HepG2 (cell line): ENCODE data around the gene COQ9. TPM values are rescaled to one million over a fixed set of nuclear protein-coding genes. Genes with fewer than 3 reads are reported as not detected.
A peak's percentile ranks its signal among the peaks of the same experiment; 100 is the strongest.

ENCODE experiments used
- ATAC-seq: fragments of 200-7000 bp; cut with Tn5 transposase; 3 replicates; pipeline ENCODE4 v1.9.1; 2020; ENCODE audit warnings: mild to moderate bottlenecking, moderate library complexity
- BruUV-seq: library from RNA; stranded (reverse); fragments of 400-500 nt; replicated peaks from 2 replicates; lab custom pipeline; 2021; lab: Mats Ljungman, UMichigan
- CTCF ChIA-PET: fragments of 300-600 bp; formaldehyde crosslinking; extraction: SDS; loops from one replicate; lab custom pipeline; 2021; ENCODE audit warnings: low total read pairs, inconsistent platforms, low intra/inter-chr PET ratio; lab: Yijun Ruan, JAX
- POLR2A ChIA-PET: fragments of 350-600 bp; sonication (Branson Sonifier 250); formaldehyde crosslinking; loops from one replicate; lab custom pipeline; 2020; ENCODE audit warnings: antibody characterized with exemption, inconsistent platforms; lab: Yijun Ruan, JAX
- DNase-seq: peaks from one replicate; pipeline ENCODE4 v3.0.0-alpha.2; 2015; ENCODE audit warnings: low spot score
- FAIRE-seq: peaks from 3 replicates; lab custom pipeline; 2011; peaks lifted over from hg19 to GRCh38; lab: Jason Lieb, UNC
- H2AFZ ChIP-seq: one replicate; pipeline ENCODE4 v1.6.1; 2011; ENCODE audit warnings: low read length, inconsistent platforms
- H3K27ac ChIP-seq: fragments of 300-600 bp; 3 replicates; pipeline ENCODE4 v1.8.0; 2011; ENCODE audit warnings: mixed run types, mild to moderate bottlenecking, mixed read lengths, low read length, inconsistent platforms; ENCODE audit not compliant: insufficient read depth; ENCODE audit errors: extremely low read length
- H3K27me3 ChIP-seq, 2 experiments: fragments of 200-600 bp in 1 of 2; 2 replicates in 1 of 2; 3 replicates in 1 of 2; pipeline versions ENCODE4 v1.6.0 to v1.8.0; 2011; ENCODE audit warnings: low read length in 2 of 2, mild to moderate bottlenecking in 2 of 2, moderate library complexity in 2 of 2, inconsistent platforms in 1 of 2; ENCODE audit not compliant: insufficient read depth in 2 of 2, control insufficient read depth in 1 of 2
- H3K36me3 ChIP-seq, 2 experiments: fragments of 200-600 bp in 1 of 2; replicated peaks in 1 of 2; 2 replicates in 1 of 2; 3 replicates in 1 of 2; pipeline versions ENCODE4 v1.5.1 to v1.8.0; 2011; ENCODE audit warnings: low read length in 2 of 2, inconsistent platforms in 1 of 2; ENCODE audit not compliant: insufficient read depth in 2 of 2, control insufficient read depth in 1 of 2
- H3K4me1 ChIP-seq: 2 replicates; pipeline ENCODE4 v1.5.1; 2012; ENCODE audit warnings: low read length, inconsistent platforms; ENCODE audit not compliant: insufficient read depth
- H3K4me2 ChIP-seq: 2 replicates; pipeline ENCODE4 v1.6.0; 2011; ENCODE audit warnings: low read depth, low read length, inconsistent platforms
- H3K4me3 ChIP-seq, 3 experiments: fragments of 200-600 bp in 1 of 3; sonication (generic), shearing (Covaris generic) in 1 of 3; replicated peaks in 1 of 3; 2 replicates each; pipeline ENCODE4 v1.5.1; 2011 to 2016; ENCODE audit warnings: low read length in 3 of 3, inconsistent platforms in 2 of 3, low read depth in 2 of 3, mild to moderate bottlenecking in 2 of 3, control low read depth in 1 of 3, mixed read lengths in 1 of 3; ENCODE audit not compliant: insufficient read depth in 1 of 3
- H3K79me2 ChIP-seq: one replicate; pipeline ENCODE4 v1.6.1; 2011; ENCODE audit warnings: low read length, inconsistent platforms; ENCODE audit not compliant: insufficient read depth
- H3K9ac ChIP-seq: 2 replicates; pipeline ENCODE4 v1.6.0; 2011; ENCODE audit warnings: mild to moderate bottlenecking, low read depth, low read length, inconsistent platforms; ENCODE audit not compliant: insufficient read depth
- H3K9me3 ChIP-seq: 2 replicates; pipeline ENCODE4 v1.5.1; 2012; ENCODE audit warnings: mild to moderate bottlenecking, low read length
- H4K20me1 ChIP-seq: 2 replicates; pipeline ENCODE4 v1.6.0; 2011; ENCODE audit warnings: inconsistent platforms, mild to moderate bottlenecking, low read length, moderate library complexity; ENCODE audit not compliant: insufficient read depth
- CHD4 ChIP-seq: fragments of 200-600 bp; sonication (generic); IDR thresholded peaks from 2 replicates; pipeline ENCODE4 v1.7.0; 2017; ENCODE audit warnings: mild to moderate bottlenecking, low read length, borderline replicate concordance
- NFKB2 ChIP-seq: sonication (generic); formaldehyde crosslinking; IDR thresholded peaks from 2 replicates; pipeline ENCODE4 v1.4.0; 2020; ENCODE audit warnings: missing genetic modification reagents, borderline replicate concordance
- ZNF451 ChIP-seq: sonication (generic); formaldehyde crosslinking; IDR thresholded peaks from 2 replicates; pipeline ENCODE4 v1.5.0; 2020; ENCODE audit warnings: mild to moderate bottlenecking, missing genetic modification reagents
- ZNF761 ChIP-seq: sonication (generic); formaldehyde crosslinking; conservative IDR thresholded peaks from 2 replicates; pipeline ENCODE4 v1.4.0; 2020; ENCODE audit warnings: mild to moderate bottlenecking, missing genetic modification reagents
- WGBS: methylation state at CpG from one replicate; pipeline ENCODE4 v1.1.6; 2017; ENCODE audit warnings: low lambda C conversion rate; 5-methylcytosine and 5-hydroxymethylcytosine counted together
- in situ Hi-C: cut with HindIII; loops from 2 replicates; pipeline ENCODE4 v1.10.0; 2017; ENCODE audit warnings: low pct_unique_long_range_greater_than_20kb; ENCODE audit not compliant: extremely low pct_ligation_motif_present
- intact Hi-C: fragments of 100-400 bp; cut with micrococcal nuclease; formaldehyde crosslinking; loops from one replicate; pipeline ENCODE4 v1.10.0; 2022; ENCODE audit not compliant: unreplicated experiment
- polyA plus RNA-seq, 8 experiments: library from polyadenylated mRNA; depleted of rRNA in 3 of 8; stranded (reverse) in 7 of 8; unstranded in 1 of 8; fragments of >200 nt; fragmentation: Illumina TruSeq in 4 of 8; extraction: Trizol in 4 of 8; gene quantifications; 2 replicates each; pipeline versions ENCODE4 v1.2.1 to v1.2.3, GENCODE V29; 2011 to 2016; ENCODE audit warnings: low read depth in 4 of 8, missing spikeins in 1 of 8, mixed read lengths in 1 of 8; ENCODE audit not compliant: insufficient read depth in 1 of 8
- total RNA-seq, 5 experiments: library from RNA; depleted of rRNA; stranded (reverse); fragments of >200 nt; fragmentation: Illumina TruSeq; extraction: Trizol; gene quantifications; 2 replicates each; pipeline ENCODE4 v1.2.3, GENCODE V29; 2016; ENCODE audit warnings: low read depth in 1 of 5
- TF ChIP-seq, protein P1 (sequence below): sonication (generic); formaldehyde crosslinking; IDR thresholded peaks from 2 replicates; pipeline ENCODE4 v1.5.0; 2020; ENCODE audit warnings: missing genetic modification reagents
- TF ChIP-seq, protein P2 (sequence below): sonication (generic); formaldehyde crosslinking; IDR thresholded peaks from 2 replicates; pipeline ENCODE4 v1.8.1; 2023; ENCODE audit warnings: mild to moderate bottlenecking, inconsistent platforms, moderate library complexity, missing genetic modification reagents, borderline replicate concordance
- TF ChIP-seq, protein P3 (sequence below): sonication (generic); formaldehyde crosslinking; IDR thresholded peaks from 2 replicates; pipeline ENCODE4 v1.5.1; 2020; ENCODE audit warnings: mild to moderate bottlenecking, missing genetic modification reagents, moderate library complexity

Gene COQ9
- total and polyA plus RNA-seq, 2 of the 13 experiments (the other 11 are each of a cell fraction or from before 2014, with no cell fraction given): 57.5 to 108 TPM

DNA sequence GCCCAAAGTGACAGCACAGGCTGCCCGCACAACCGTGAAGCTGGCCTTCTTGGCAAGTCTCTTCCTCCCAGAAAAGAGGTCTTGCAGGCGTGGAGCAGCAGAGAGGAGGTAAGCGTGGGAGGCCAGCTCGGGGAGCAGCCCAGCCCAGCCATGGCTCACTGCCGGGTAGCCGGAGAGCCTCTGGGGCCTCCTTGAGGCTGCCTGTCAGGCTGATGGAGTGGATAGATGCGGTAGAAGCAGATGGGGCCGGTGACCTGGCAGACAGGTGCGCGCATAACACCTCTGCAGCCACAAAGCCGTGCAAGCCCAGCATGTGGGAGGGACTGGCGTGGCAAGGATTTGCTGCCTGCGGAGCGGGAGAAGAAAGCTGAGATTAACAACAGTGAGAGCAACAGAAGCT is 56.1 kb downstream of the COQ9 start:
- intact Hi-C loops: no loop called here
- Histone ChIP-seq H3K27me3 (peaks cover 10 to 53% of the 10 kb centered on the region in 2 experiments; a peak in 4 of 5 replicates), H2AFZ (no peak overlapping the region), H3K27ac (no peak overlapping the region), H3K9ac (no peak overlapping the region), H4K20me1 (no peaks in the 10 kb centered on the region), H3K79me2 (no peaks in the 10 kb centered on the region), H3K9me3 (no peaks in the 10 kb centered on the region), H3K4me2 (no peak overlapping the region), H3K4me3 (no peak overlapping the region), H3K4me1 (peaks cover 31% of the 10 kb centered on the region), H3K36me3 (no peaks in the 10 kb centered on the region)
- in situ Hi-C loops: no loop called here
- 45% methylated on average over 8 of the region's 15 CpGs for WGBS
- BruUV-seq: no TSS peak
- FAIRE-seq (no peak), DNase-seq (no peak), ATAC-seq (peak; percentile 28; the same call in 2 of the 3 replicates)
- CTCF ChIA-PET: no interaction called here
- POLR2A ChIA-PET: interaction anchor here (1.1 kb wide), 1 partner anchor 32 kb away, joined by 3 read pairs; no protein-coding TSS in a partner anchor
- no peak for TF ChIP-seq NFKB2 (CRISPR knock-in tag)
- TF ChIP-seq ZNF761 (CRISPR knock-in tag): no peak
- TF ChIP-seq CHD4: no peak
- TF ChIP-seq, protein P1, sequence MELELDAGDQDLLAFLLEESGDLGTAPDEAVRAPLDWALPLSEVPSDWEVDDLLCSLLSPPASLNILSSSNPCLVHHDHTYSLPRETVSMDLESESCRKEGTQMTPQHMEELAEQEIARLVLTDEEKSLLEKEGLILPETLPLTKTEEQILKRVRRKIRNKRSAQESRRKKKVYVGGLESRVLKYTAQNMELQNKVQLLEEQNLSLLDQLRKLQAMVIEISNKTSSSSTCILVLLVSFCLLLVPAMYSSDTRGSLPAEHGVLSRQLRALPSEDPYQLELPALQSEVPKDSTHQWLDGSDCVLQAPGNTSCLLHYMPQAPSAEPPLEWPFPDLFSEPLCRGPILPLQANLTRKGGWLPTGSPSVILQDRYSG (CRISPR knock-in tag): no peak
- TF ChIP-seq ZNF451 (CRISPR knock-in tag): no peak
- TF ChIP-seq, protein P2, sequence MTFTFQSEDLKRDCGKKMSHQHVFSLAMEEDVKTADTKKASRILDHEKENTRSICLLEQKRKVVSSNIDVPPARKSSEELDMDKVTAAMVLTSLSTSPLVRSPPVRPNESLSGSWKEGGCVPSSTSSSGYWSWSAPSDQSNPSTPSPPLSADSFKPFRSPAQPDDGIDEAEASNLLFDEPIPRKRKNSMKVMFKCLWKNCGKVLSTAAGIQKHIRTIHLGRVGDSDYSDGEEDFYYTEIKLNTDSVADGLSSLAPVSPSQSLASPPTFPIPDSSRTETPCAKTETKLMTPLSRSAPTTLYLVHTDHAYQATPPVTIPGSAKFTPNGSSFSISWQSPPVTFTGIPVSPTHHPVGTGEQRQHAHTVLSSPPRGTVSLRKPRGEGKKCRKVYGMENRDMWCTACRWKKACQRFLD (CRISPR knock-in tag): no peak
- TF ChIP-seq, protein P3, sequence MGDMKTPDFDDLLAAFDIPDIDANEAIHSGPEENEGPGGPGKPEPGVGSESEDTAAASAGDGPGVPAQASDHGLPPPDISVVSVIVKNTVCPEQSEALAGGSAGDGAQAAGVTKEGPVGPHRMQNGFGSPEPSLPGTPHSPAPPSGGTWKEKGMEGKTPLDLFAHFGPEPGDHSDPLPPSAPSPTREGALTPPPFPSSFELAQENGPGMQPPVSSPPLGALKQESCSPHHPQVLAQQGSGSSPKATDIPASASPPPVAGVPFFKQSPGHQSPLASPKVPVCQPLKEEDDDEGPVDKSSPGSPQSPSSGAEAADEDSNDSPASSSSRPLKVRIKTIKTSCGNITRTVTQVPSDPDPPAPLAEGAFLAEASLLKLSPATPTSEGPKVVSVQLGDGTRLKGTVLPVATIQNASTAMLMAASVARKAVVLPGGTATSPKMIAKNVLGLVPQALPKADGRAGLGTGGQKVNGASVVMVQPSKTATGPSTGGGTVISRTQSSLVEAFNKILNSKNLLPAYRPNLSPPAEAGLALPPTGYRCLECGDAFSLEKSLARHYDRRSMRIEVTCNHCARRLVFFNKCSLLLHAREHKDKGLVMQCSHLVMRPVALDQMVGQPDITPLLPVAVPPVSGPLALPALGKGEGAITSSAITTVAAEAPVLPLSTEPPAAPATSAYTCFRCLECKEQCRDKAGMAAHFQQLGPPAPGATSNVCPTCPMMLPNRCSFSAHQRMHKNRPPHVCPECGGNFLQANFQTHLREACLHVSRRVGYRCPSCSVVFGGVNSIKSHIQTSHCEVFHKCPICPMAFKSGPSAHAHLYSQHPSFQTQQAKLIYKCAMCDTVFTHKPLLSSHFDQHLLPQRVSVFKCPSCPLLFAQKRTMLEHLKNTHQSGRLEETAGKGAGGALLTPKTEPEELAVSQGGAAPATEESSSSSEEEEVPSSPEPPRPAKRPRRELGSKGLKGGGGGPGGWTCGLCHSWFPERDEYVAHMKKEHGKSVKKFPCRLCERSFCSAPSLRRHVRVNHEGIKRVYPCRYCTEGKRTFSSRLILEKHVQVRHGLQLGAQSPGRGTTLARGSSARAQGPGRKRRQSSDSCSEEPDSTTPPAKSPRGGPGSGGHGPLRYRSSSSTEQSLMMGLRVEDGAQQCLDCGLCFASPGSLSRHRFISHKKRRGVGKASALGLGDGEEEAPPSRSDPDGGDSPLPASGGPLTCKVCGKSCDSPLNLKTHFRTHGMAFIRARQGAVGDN (CRISPR knock-in tag): peak; percentile 19; the same call in 1 of the 2 replicates
